ENCODE measurements around the gene ZSWIM6.

ZSWIM6 gene

GRCh38 chr5:61307611-61308010 is 24.4 kb upstream of the ZSWIM6 start:
- peak; percentile 44 for DNase-seq

- peak; percentile 67 for DNase-seq
These were observed 23.3 kb upstream of the ZSWIM6 start for GRCh38 chr5:61308712-61309111.

GRCh38 chr5:61309115-61309514 is 22.9 kb upstream of the ZSWIM6 start:
- DNase-seq, result no peak

- DNase-seq, result no peak
These were observed 20.9 kb upstream of the ZSWIM6 start for GRCh38 chr5:61311056-61311610.

GRCh38 chr5:61311836-61312808 is 19.9 kb upstream of the ZSWIM6 start:
- peak; percentile 72 for DNase-seq

- peak; percentile 91 for DNase-seq
These were observed 17.9 kb upstream of the ZSWIM6 start for GRCh38 chr5:61313960-61314681.

- no peak for DNase-seq
These were observed 13.7 kb upstream of the ZSWIM6 start for GRCh38 chr5:61318376-61318775.

GRCh38 chr5:61319388-61320146 is 12.5 kb upstream of the ZSWIM6 start:
- peak; percentile 36 for DNase-seq

GRCh38 chr5:61320860-61321259 is 11.2 kb upstream of the ZSWIM6 start:
- DNase-seq, result no peak

GRCh38 chr5:61321669-61322068 is 10.4 kb upstream of the ZSWIM6 start:
- DNase-seq, result no peak

- DNase-seq, result peak; percentile 70
These were observed 9.0 kb upstream of the ZSWIM6 start for GRCh38 chr5:61322738-61323725.

- DNase-seq, result peak; percentile 89
These were observed 4.0 kb upstream of the ZSWIM6 start for GRCh38 chr5:61327760-61328753.

GRCh38 chr5:61328791-61329549 is 3.1 kb upstream of the ZSWIM6 start:
- no peak for DNase-seq

- peak; percentile 51 for DNase-seq
These were observed 2.4 kb upstream of the ZSWIM6 start for GRCh38 chr5:61329550-61330128.

- DNase-seq, result peak; percentile 59
These were observed 1.7 kb upstream of the ZSWIM6 start for GRCh38 chr5:61330341-61330844.

GRCh38 chr5:61330845-61331406 is 1.1 kb upstream of the ZSWIM6 start:
- DNase-seq, result peak; percentile 75

GRCh38 chr5:61332358-61332749 is 296 bp downstream of the ZSWIM6 start:
- DNase-seq, result peak; percentile 35

- DNase-seq, result peak; percentile 73
These were observed 828 bp downstream of the ZSWIM6 start for GRCh38 chr5:61332851-61333320.
